Measurements from ENCODE around the gene NUP210L.

NUP210L gene

DNA sequence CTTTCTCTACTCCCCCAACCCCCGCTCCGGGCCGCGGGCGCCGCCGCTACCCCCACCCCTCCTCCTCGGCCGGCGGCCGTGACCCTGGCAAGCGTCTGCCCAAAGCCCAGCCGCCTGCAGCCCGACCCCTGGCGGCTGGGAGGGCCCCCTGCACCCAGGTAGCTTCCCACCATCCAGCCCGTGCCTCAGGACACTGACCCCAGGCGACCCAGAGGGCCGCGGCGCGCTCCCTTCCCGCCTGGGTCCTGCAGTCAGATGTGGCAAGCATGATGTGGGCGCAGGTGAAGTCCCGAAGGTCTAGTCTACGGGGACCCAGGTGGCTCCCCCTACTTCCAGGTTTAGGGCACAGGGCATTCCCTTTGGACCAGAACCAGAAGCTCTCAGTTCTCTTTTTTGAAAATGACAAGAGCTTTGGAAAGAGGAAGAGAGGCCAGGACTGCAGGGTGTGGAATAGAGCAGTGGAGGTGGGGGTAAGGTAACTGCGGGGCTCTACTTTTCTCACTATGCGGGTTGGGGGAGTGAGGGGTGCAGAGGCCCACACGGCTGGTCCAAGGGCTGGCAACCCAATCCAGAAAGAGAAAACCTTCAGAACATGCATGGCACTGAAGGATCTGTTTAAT lies 208.1 kb downstream of the NUP210L start, which contains the start of gene DENND4B:
TSS of gene DENND4B (minus strand) at position 97 of the 620 bp plus-strand sequence. CDS start 2,344 bp downstream, outside the sequence.
- Histone ChIP-seq H3K4me3 (ENCODE audit: low read length) (peak within 1 kb of the TSS; percentile 85), H3K4ac (ENCODE audit: low read depth, low read length) (peak within 1 kb of the TSS; percentile 97), H3K36me3 (ENCODE audit: control insufficient read depth, insufficient read depth, low read length) (peaks cover 8% of the 10 kb centered on the region), H2BK5ac (ENCODE audit: low read length) (no peak within 1 kb of the TSS), H3K18ac (ENCODE audit: low read length) (peak within 1 kb of the TSS; percentile 97), H3K79me1 (ENCODE audit: low read length) (peaks cover 14% of the 10 kb centered on the region), H4K5ac (ENCODE audit: low read length) (no peak within 1 kb of the TSS), H3K79me2 (ENCODE audit: control insufficient read depth, insufficient read depth, low read length) (peaks cover 8% of the 10 kb centered on the region), H3K56ac (ENCODE audit: low read length) (peak within 1 kb of the TSS; percentile 97), H4K8ac (ENCODE audit: low read depth, low read length) (no peak within 1 kb of the TSS), H2AK5ac (ENCODE audit: low read length) (no peak within 1 kb of the TSS), H3K9ac (ENCODE audit: low read length) (peak within 1 kb of the TSS; percentile 96), H2BK120ac (ENCODE audit: low read depth, low read length) (no peak within 1 kb of the TSS), H3K4me2 (ENCODE audit: low read length) (peak within 1 kb of the TSS; percentile 95), H3K27ac (ENCODE audit: low read depth, low read length) (peak within 1 kb of the TSS; percentile 60), H3K27me3 (ENCODE audit: insufficient read depth, low read length, poor library complexity) (no peaks in the 10 kb centered on the region), H3K4me1 (ENCODE audit: control insufficient read depth, low read depth, low read length) (no peaks in the 10 kb centered on the region), H2BK15ac (replicated peaks; ENCODE audit: low read depth) (no peak within 1 kb of the TSS), H3K23ac (ENCODE audit: low read length) (peak within 1 kb of the TSS; percentile 15)
- WGBS (ENCODE audit: extremely low coverage, insufficient coverage, low lambda C conversion rate), result no CpG with 5 or more reads among the region's 28 CpGs
- DNase-seq, result peak; percentile 92

DNA sequence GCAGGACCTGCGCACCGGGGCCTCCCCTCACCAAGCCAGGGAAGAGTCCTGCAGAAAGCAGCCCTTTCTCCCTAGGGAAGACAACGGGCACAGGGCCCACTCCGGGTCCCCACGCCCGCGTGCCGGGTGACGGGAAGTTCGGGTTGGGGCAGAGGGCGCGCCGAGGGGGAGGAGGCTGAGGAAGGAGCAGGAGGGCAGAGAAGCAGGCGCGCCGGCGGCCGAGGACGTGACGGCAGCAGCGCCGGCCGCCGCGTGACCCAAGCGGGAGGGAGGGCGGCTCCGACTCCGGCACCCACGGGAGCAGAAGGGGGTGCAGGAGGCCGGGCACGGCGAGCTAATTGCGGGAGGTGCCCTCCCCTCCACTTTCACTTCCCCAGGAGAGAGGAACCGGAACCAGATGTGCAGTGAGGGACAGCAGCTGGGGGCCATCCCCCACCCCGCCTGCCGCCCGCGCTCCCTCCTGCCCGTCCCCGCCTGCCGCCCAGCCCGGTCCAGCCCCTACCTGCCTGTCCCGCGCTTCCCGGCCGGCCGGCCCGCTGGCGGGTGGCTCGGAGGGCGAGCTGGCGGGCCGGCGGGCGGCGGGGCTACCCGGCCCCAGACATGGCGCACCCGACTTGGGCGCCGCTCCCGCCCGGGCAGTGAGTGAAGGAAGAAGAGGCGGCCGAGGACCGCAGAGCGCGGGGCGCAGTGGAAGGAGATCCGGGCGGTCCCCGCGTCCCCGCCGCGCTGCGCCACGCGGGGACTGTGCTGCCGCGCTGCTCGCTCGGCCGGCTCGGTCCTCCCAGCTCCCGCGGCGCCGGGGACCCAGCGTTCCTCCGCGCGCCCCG lies 208.9 kb downstream of the NUP210L start:
- Histone ChIP-seq H2BK15ac (replicated peaks; ENCODE audit: low read depth) (no peak overlapping the region), H3K27ac (ENCODE audit: low read depth, low read length) (peak overlapping the region; percentile 60), H3K23ac (ENCODE audit: low read length) (peak overlapping the region; percentile 15), H3K79me2 (ENCODE audit: control insufficient read depth, insufficient read depth, low read length) (peaks cover 8% of the 10 kb centered on the region), H3K18ac (ENCODE audit: low read length) (peak overlapping the region; percentile 97), H4K5ac (ENCODE audit: low read length) (no peak overlapping the region), H3K4ac (ENCODE audit: low read depth, low read length) (peak overlapping the region; percentile 97), H3K4me2 (ENCODE audit: low read length) (peak overlapping the region; percentile 95), H3K36me3 (ENCODE audit: control insufficient read depth, insufficient read depth, low read length) (peaks cover 7% of the 10 kb centered on the region), H3K9ac (ENCODE audit: low read length) (peak overlapping the region; percentile 96), H3K4me1 (ENCODE audit: control insufficient read depth, low read depth, low read length) (no peaks in the 10 kb centered on the region), H3K79me1 (ENCODE audit: low read length) (peaks cover 14% of the 10 kb centered on the region), H3K56ac (ENCODE audit: low read length) (peak overlapping the region; percentile 97), H4K8ac (ENCODE audit: low read depth, low read length) (no peak overlapping the region), H2BK120ac (ENCODE audit: low read depth, low read length) (no peak overlapping the region), H2BK5ac (ENCODE audit: low read length) (no peak overlapping the region), H3K27me3 (ENCODE audit: insufficient read depth, low read length, poor library complexity) (no peaks in the 10 kb centered on the region), H3K4me3 (ENCODE audit: low read length) (peak overlapping the region; percentile 85), H2AK5ac (ENCODE audit: low read length) (no peak overlapping the region)
- no CpG with 5 or more reads among the region's 95 CpGs for WGBS (ENCODE audit: extremely low coverage, insufficient coverage, low lambda C conversion rate)
- DNase-seq, result peak; percentile 54

- H4K5ac ChIP-seq (ENCODE audit: low read length), result no peak overlapping the region
- H3K79me1 ChIP-seq (ENCODE audit: low read length), result peaks cover 14% of the 10 kb centered on the region
- peak overlapping the region; percentile 95 for H3K4me2 ChIP-seq (ENCODE audit: low read length)
- H2BK5ac ChIP-seq (ENCODE audit: low read length), result no peak overlapping the region
- peak overlapping the region; percentile 15 for H3K23ac ChIP-seq (ENCODE audit: low read length)
- peaks cover 8% of the 10 kb centered on the region for H3K79me2 ChIP-seq (ENCODE audit: control insufficient read depth, insufficient read depth, low read length)
- H3K56ac ChIP-seq (ENCODE audit: low read length), result peak overlapping the region; percentile 97
- DNase-seq, result no peak
- H2BK120ac ChIP-seq (ENCODE audit: low read depth, low read length), result no peak overlapping the region
- peak overlapping the region; percentile 85 for H3K4me3 ChIP-seq (ENCODE audit: low read length)
- H2AK5ac ChIP-seq (ENCODE audit: low read length), result no peak overlapping the region
- WGBS (ENCODE audit: extremely low coverage, insufficient coverage, low lambda C conversion rate), result no CpG with 5 or more reads among the region's 12 CpGs
- peak overlapping the region; percentile 97 for H3K18ac ChIP-seq (ENCODE audit: low read length)
- no peak overlapping the region for H3K4ac ChIP-seq (ENCODE audit: low read depth, low read length)
- no peaks in the 10 kb centered on the region for H3K4me1 ChIP-seq (ENCODE audit: control insufficient read depth, low read depth, low read length)
- H3K36me3 ChIP-seq (ENCODE audit: control insufficient read depth, insufficient read depth, low read length), result peaks cover 7% of the 10 kb centered on the region
- H3K27me3 ChIP-seq (ENCODE audit: insufficient read depth, low read length, poor library complexity), result no peaks in the 10 kb centered on the region
- H3K27ac ChIP-seq (ENCODE audit: low read depth, low read length), result no peak overlapping the region
- H4K8ac ChIP-seq (ENCODE audit: low read depth, low read length), result no peak overlapping the region
- H2BK15ac ChIP-seq (replicated peaks; ENCODE audit: low read depth), result no peak overlapping the region
- peak overlapping the region; percentile 96 for H3K9ac ChIP-seq (ENCODE audit: low read length)
Observed at GRCh38 chr1:153945131-153945794, 209.6 kb downstream of the NUP210L start.

DNA sequence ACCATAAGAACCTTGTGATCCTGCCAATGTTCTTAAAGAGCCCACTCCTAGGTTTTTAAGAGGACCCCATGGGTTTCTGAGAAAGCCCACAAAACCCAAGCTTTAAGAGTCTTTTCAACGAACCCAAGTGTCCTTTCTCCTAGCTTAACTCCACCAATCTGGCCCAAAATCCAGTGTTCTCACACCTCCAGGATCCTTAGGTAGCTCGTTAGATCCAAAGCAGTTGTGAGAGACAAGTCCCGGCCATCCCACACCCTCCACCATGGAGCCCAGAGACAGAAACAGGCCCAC lies 210.1 kb downstream of the NUP210L start:
- no peak overlapping the region for H3K18ac ChIP-seq (ENCODE audit: low read length)
- peaks cover 14% of the 10 kb centered on the region for H3K79me1 ChIP-seq (ENCODE audit: low read length)
- H4K5ac ChIP-seq (ENCODE audit: low read length), result no peak overlapping the region
- no peak overlapping the region for H2BK5ac ChIP-seq (ENCODE audit: low read length)
- no peak overlapping the region for H3K4ac ChIP-seq (ENCODE audit: low read depth, low read length)
- no peak overlapping the region for H3K27ac ChIP-seq (ENCODE audit: low read depth, low read length)
- peaks cover 8% of the 10 kb centered on the region for H3K79me2 ChIP-seq (ENCODE audit: control insufficient read depth, insufficient read depth, low read length)
- no peak overlapping the region for H2BK120ac ChIP-seq (ENCODE audit: low read depth, low read length)
- peak overlapping the region; percentile 97 for H3K56ac ChIP-seq (ENCODE audit: low read length)
- no peaks in the 10 kb centered on the region for H3K4me1 ChIP-seq (ENCODE audit: control insufficient read depth, low read depth, low read length)
- no peak overlapping the region for H3K4me2 ChIP-seq (ENCODE audit: low read length)
- no peak overlapping the region for H4K8ac ChIP-seq (ENCODE audit: low read depth, low read length)
- WGBS (ENCODE audit: extremely low coverage, insufficient coverage, low lambda C conversion rate), result no CpG with 5 or more reads among the region's 3 CpGs
- H3K23ac ChIP-seq (ENCODE audit: low read length), result no peak overlapping the region
- no peak overlapping the region for H2BK15ac ChIP-seq (replicated peaks; ENCODE audit: low read depth)
- no peak overlapping the region for H3K4me3 ChIP-seq (ENCODE audit: low read length)
- H3K36me3 ChIP-seq (ENCODE audit: control insufficient read depth, insufficient read depth, low read length), result peaks cover 9% of the 10 kb centered on the region
- H2AK5ac ChIP-seq (ENCODE audit: low read length), result no peak overlapping the region
- no peak for DNase-seq
- no peaks in the 10 kb centered on the region for H3K27me3 ChIP-seq (ENCODE audit: insufficient read depth, low read length, poor library complexity)
- no peak overlapping the region for H3K9ac ChIP-seq (ENCODE audit: low read length)

- H3K18ac ChIP-seq (ENCODE audit: low read length), result no peak overlapping the region
- no peak overlapping the region for H2BK15ac ChIP-seq (replicated peaks; ENCODE audit: low read depth)
- no peak overlapping the region for H3K4me3 ChIP-seq (ENCODE audit: low read length)
- DNase-seq, result peak; percentile 37
- H3K27me3 ChIP-seq (ENCODE audit: insufficient read depth, low read length, poor library complexity), result no peaks in the 10 kb centered on the region
- H4K8ac ChIP-seq (ENCODE audit: low read depth, low read length), result no peak overlapping the region
- no peak overlapping the region for H2BK5ac ChIP-seq (ENCODE audit: low read length)
- H3K27ac ChIP-seq (ENCODE audit: low read depth, low read length), result no peak overlapping the region
- no peak overlapping the region for H2AK5ac ChIP-seq (ENCODE audit: low read length)
- H3K4ac ChIP-seq (ENCODE audit: low read depth, low read length), result no peak overlapping the region
- H3K4me1 ChIP-seq (ENCODE audit: control insufficient read depth, low read depth, low read length), result no peaks in the 10 kb centered on the region
- H3K4me2 ChIP-seq (ENCODE audit: low read length), result no peak overlapping the region
- peaks cover 14% of the 10 kb centered on the region for H3K79me1 ChIP-seq (ENCODE audit: low read length)
- peaks cover 8% of the 10 kb centered on the region for H3K79me2 ChIP-seq (ENCODE audit: control insufficient read depth, insufficient read depth, low read length)
- H4K5ac ChIP-seq (ENCODE audit: low read length), result no peak overlapping the region
- no CpG with 5 or more reads among the region's 15 CpGs for WGBS (ENCODE audit: extremely low coverage, insufficient coverage, low lambda C conversion rate)
- H2BK120ac ChIP-seq (ENCODE audit: low read depth, low read length), result no peak overlapping the region
- no peak overlapping the region for H3K9ac ChIP-seq (ENCODE audit: low read length)
- H3K23ac ChIP-seq (ENCODE audit: low read length), result no peak overlapping the region
- H3K36me3 ChIP-seq (ENCODE audit: control insufficient read depth, insufficient read depth, low read length), result peaks cover 8% of the 10 kb centered on the region
- H3K56ac ChIP-seq (ENCODE audit: low read length), result no peak overlapping the region
Observed at GRCh38 chr1:153944005-153944826, 210.7 kb downstream of the NUP210L start.
